ENCODE data around the gene ANK3.

DNA sequence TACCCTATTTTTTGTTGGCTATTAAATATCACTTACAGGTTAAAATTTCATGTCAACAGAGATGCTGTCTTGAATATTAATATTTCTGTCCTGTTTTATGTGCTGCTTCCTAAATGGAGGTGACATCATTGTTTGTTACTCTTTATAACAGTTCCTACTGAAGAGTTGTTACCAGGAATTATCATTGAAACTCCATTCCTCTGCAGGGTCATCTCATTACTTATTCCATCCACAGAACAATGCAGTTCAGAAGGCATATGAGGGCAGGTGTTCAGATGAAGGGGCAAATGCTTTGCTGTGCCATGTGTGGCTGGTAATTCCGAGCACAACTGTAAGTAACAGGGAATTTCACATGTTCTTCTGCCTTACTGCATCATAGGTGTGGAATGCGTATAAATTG is 113.4 kb downstream of the ANK3 start:
- TF ChIP-seq, protein P1, sequence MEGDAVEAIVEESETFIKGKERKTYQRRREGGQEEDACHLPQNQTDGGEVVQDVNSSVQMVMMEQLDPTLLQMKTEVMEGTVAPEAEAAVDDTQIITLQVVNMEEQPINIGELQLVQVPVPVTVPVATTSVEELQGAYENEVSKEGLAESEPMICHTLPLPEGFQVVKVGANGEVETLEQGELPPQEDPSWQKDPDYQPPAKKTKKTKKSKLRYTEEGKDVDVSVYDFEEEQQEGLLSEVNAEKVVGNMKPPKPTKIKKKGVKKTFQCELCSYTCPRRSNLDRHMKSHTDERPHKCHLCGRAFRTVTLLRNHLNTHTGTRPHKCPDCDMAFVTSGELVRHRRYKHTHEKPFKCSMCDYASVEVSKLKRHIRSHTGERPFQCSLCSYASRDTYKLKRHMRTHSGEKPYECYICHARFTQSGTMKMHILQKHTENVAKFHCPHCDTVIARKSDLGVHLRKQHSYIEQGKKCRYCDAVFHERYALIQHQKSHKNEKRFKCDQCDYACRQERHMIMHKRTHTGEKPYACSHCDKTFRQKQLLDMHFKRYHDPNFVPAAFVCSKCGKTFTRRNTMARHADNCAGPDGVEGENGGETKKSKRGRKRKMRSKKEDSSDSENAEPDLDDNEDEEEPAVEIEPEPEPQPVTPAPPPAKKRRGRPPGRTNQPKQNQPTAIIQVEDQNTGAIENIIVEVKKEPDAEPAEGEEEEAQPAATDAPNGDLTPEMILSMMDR (IDR thresholded peaks at IDR 0.05), result no peak
- no peak for TF ChIP-seq POLR2A (IDR thresholded peaks at IDR 0.05)

Measured in breast epithelium (tissue), 3 donors.